ENCODE results near the gene UGT1A8.
"Not testable (repeated sequence)": the region's sequence is repeated elsewhere in the genome, so short reads cannot be mapped to it uniquely, and the experiment has no call there.

Gene UGT1A8

GRCh38 chr2:233603520-233603919, 13.9 kb upstream of the UGT1A8 start:
- in situ Hi-C loops (cut with HindIII; ENCODE audit: low pct_unique_long_range_greater_than_20kb, low sequenced_read_pairs): no loop called here
- TF ChIP-seq JUND (IDR thresholded peaks at IDR 0.05; ENCODE audit: low read depth): no peak
- no peak for DNase-seq (ENCODE audit: low read depth in 1 of 2, low spot score in 1 of 2)

- DNase-seq (ENCODE audit: low read depth in 1 of 2, low spot score in 1 of 2): no peak
- in situ Hi-C loops (cut with HindIII; ENCODE audit: low pct_unique_long_range_greater_than_20kb, low sequenced_read_pairs): no loop called here
Observed at GRCh38 chr2:233604826-233605225, 12.6 kb upstream of the UGT1A8 start.

GRCh38 chr2:233605680-233606079, 11.8 kb upstream of the UGT1A8 start:
- in situ Hi-C loops (cut with HindIII; ENCODE audit: low pct_unique_long_range_greater_than_20kb, low sequenced_read_pairs): no loop called here
- TF ChIP-seq JUND (IDR thresholded peaks at IDR 0.05; ENCODE audit: low read depth): no peak
- no peak for DNase-seq (ENCODE audit: low read depth in 1 of 2, low spot score in 1 of 2)

More at GRCh38 chr2:233604826-233605225, 12.6 kb upstream of the UGT1A8 start:
- no peak for TF ChIP-seq JUND (IDR thresholded peaks at IDR 0.05; ENCODE audit: low read depth)

- no peak for TF ChIP-seq JUND (IDR thresholded peaks at IDR 0.05; ENCODE audit: low read depth)
- in situ Hi-C loops (cut with HindIII; ENCODE audit: low pct_unique_long_range_greater_than_20kb, low sequenced_read_pairs): no loop called here
- peak in 1 of 2 experiments; percentile 2 for DNase-seq (ENCODE audit: low read depth in 1 of 2, low spot score in 1 of 2)
Observed at GRCh38 chr2:233611284-233611683, 6.1 kb upstream of the UGT1A8 start.

GRCh38 chr2:233620204-233620603, 2.8 kb downstream of the UGT1A8 start:
- no peak for DNase-seq (ENCODE audit: low read depth in 1 of 2, low spot score in 1 of 2)
- in situ Hi-C loops (cut with HindIII; ENCODE audit: low pct_unique_long_range_greater_than_20kb, low sequenced_read_pairs): no loop called here
- no peak for TF ChIP-seq JUND (IDR thresholded peaks at IDR 0.05; ENCODE audit: low read depth)

GRCh38 chr2:233621863-233622262, 4.4 kb downstream of the UGT1A8 start:
- DNase-seq (ENCODE audit: low read depth in 1 of 2, low spot score in 1 of 2); in situ Hi-C loops (cut with HindIII; ENCODE audit: low pct_unique_long_range_greater_than_20kb, low sequenced_read_pairs): not testable (repeated sequence)

GRCh38 chr2:233627331-233628025, 10.0 kb downstream of the UGT1A8 start:
- no peak for TF ChIP-seq JUND (IDR thresholded peaks at IDR 0.05; ENCODE audit: low read depth)
- in situ Hi-C loops (cut with HindIII; ENCODE audit: low pct_unique_long_range_greater_than_20kb, low sequenced_read_pairs): no loop called here
- no peak for DNase-seq (ENCODE audit: low read depth in 1 of 2, low spot score in 1 of 2)

- DNase-seq (ENCODE audit: low read depth in 1 of 2, low spot score in 1 of 2); in situ Hi-C loops (cut with HindIII; ENCODE audit: low pct_unique_long_range_greater_than_20kb, low sequenced_read_pairs): not testable (repeated sequence)
Observed at GRCh38 chr2:233636306-233636705, 18.9 kb downstream of the UGT1A8 start, which contains the start of gene UGT1A10. Gene UGT1A10 (plus strand): TSS chr2:233636448. CDS start chr2:233636523, 75 bp downstream.

- no peak for DNase-seq (ENCODE audit: low read depth in 1 of 2, low spot score in 1 of 2)
- TF ChIP-seq JUND (IDR thresholded peaks at IDR 0.05; ENCODE audit: low read depth): no peak
Observed at GRCh38 chr2:233638836-233639235, 21.4 kb downstream of the UGT1A8 start.

GRCh38 chr2:233639860-233640259, 22.4 kb downstream of the UGT1A8 start:
- in situ Hi-C loops (cut with HindIII; ENCODE audit: low pct_unique_long_range_greater_than_20kb, low sequenced_read_pairs): no loop called here
- no peak for DNase-seq (ENCODE audit: low read depth in 1 of 2, low spot score in 1 of 2)
- TF ChIP-seq JUND (IDR thresholded peaks at IDR 0.05; ENCODE audit: low read depth): no peak

More at GRCh38 chr2:233638836-233639235, 21.4 kb downstream of the UGT1A8 start:
- in situ Hi-C loops (cut with HindIII; ENCODE audit: low pct_unique_long_range_greater_than_20kb, low sequenced_read_pairs): no loop called here

GRCh38 chr2:233643128-233643527, 25.7 kb downstream of the UGT1A8 start:
- in situ Hi-C loops (cut with HindIII; ENCODE audit: low pct_unique_long_range_greater_than_20kb, low sequenced_read_pairs): no loop called here
- peak in 1 of 2 experiments; percentile 29 for DNase-seq (ENCODE audit: low read depth in 1 of 2, low spot score in 1 of 2)
- TF ChIP-seq JUND (IDR thresholded peaks at IDR 0.05; ENCODE audit: low read depth): no peak

- DNase-seq (ENCODE audit: low read depth in 1 of 2, low spot score in 1 of 2); in situ Hi-C loops (cut with HindIII; ENCODE audit: low pct_unique_long_range_greater_than_20kb, low sequenced_read_pairs): not testable (repeated sequence)
Observed at GRCh38 chr2:233646033-233646432, 28.6 kb downstream of the UGT1A8 start.

GRCh38 chr2:233650981-233651380, 33.5 kb downstream of the UGT1A8 start:
- no peak for TF ChIP-seq JUND (IDR thresholded peaks at IDR 0.05; ENCODE audit: low read depth)
- DNase-seq (ENCODE audit: low read depth in 1 of 2, low spot score in 1 of 2): no peak
- in situ Hi-C loops (cut with HindIII; ENCODE audit: low pct_unique_long_range_greater_than_20kb, low sequenced_read_pairs): no loop called here

GRCh38 chr2:233651430-233651829, 34.0 kb downstream of the UGT1A8 start:
- in situ Hi-C loops (cut with HindIII; ENCODE audit: low pct_unique_long_range_greater_than_20kb, low sequenced_read_pairs): no loop called here
- no peak for DNase-seq (ENCODE audit: low read depth in 1 of 2, low spot score in 1 of 2)
- TF ChIP-seq JUND (IDR thresholded peaks at IDR 0.05; ENCODE audit: low read depth): no peak

Data from T47D (cell line).